H1 (cell line): ENCODE measurements around the gene FARS2. TPM values are rescaled to one million over a fixed set of nuclear protein-coding genes. Genes with fewer than 3 reads are reported as not detected.

Experiments used
- CTCF ChIA-PET: fragments of 300-600 bp; sonication (Branson Sonifier 250); formaldehyde crosslinking; loops from one replicate; lab custom pipeline; 2021; ENCODE audit not compliant: partially characterized antibody; lab: Charles Lee
- POLR2A ChIA-PET: fragments of 300-600 bp; sonication (Branson Sonifier 250); formaldehyde crosslinking; loops from one replicate; lab custom pipeline; 2021; ENCODE audit warnings: inconsistent platforms; ENCODE audit not compliant: partially characterized antibody; lab: Charles Lee
- DNase-seq, 2 experiments: peaks; one replicate each; pipeline versions ENCODE4 v3.0.0 to v3.0.0-alpha.2; 2010 to 2022; ENCODE audit warnings: low spot score in 2 of 2, low read depth in 1 of 2, mixed read lengths in 1 of 2
- FAIRE-seq: peaks from 2 replicates; lab custom pipeline; 2011; peaks lifted over from hg19 to GRCh38; lab: Jason Lieb, UNC
- H2AFZ ChIP-seq: 2 replicates; pipeline ENCODE4 v1.8.1; 2012; ENCODE audit warnings: low read length, inconsistent platforms
- H2AK5ac ChIP-seq: 2 replicates; pipeline ENCODE4 v1.6.1; 2013; ENCODE audit warnings: low read depth, low read length
- H2BK120ac ChIP-seq: replicated peaks from 2 replicates; pipeline ENCODE3; 2013; ENCODE audit warnings: low read depth, low read length, inconsistent platforms
- H2BK12ac ChIP-seq: 2 replicates; pipeline ENCODE4 v1.6.1; 2013; ENCODE audit warnings: low read depth, low read length
- H2BK15ac ChIP-seq: 2 replicates; pipeline ENCODE4 v1.6.1; 2013; ENCODE audit warnings: low read length
- H2BK20ac ChIP-seq: 2 replicates; pipeline ENCODE4 v1.6.1; 2013; ENCODE audit warnings: low read length
- H2BK5ac ChIP-seq: 2 replicates; pipeline ENCODE4 v1.6.1; 2013; ENCODE audit warnings: low read depth, low read length
- H3K14ac ChIP-seq: 2 replicates; pipeline ENCODE4 v1.6.1; 2013; ENCODE audit warnings: inconsistent platforms; ENCODE audit not compliant: insufficient read length
- H3K18ac ChIP-seq: 2 replicates; pipeline ENCODE4 v1.6.1; 2013; ENCODE audit warnings: low read length; ENCODE audit errors: extremely low read depth
- H3K23ac ChIP-seq: 2 replicates; pipeline ENCODE4 v1.6.1; 2013; ENCODE audit warnings: inconsistent platforms; ENCODE audit not compliant: insufficient read length
- H3K23me2 ChIP-seq: 2 replicates; pipeline ENCODE4 v1.6.1; 2013; ENCODE audit warnings: low read depth, low read length
- H3K27ac ChIP-seq: 2 replicates; pipeline ENCODE4 v1.6.1; 2011; ENCODE audit warnings: low read depth, low read length, inconsistent platforms
- H3K27me3 ChIP-seq, 4 experiments: replicated peaks in 1 of 4; 1 replicate in 1 of 4; 2 replicates in 3 of 4; pipeline versions ENCODE4 v1.6.1 to v1.8.1; 2011 to 2013; ENCODE audit warnings: low read length in 3 of 4, mild to moderate bottlenecking in 3 of 4, inconsistent platforms in 2 of 4, mixed read lengths in 2 of 4, moderate library complexity in 1 of 4; ENCODE audit not compliant: control insufficient read depth in 3 of 4, insufficient read depth in 3 of 4; ENCODE audit errors: extremely low read depth in 1 of 4
- H3K36me3 ChIP-seq, 4 experiments: 2 replicates each; pipeline versions ENCODE4 v1.6.1 to v1.8.1; 2011 to 2013; ENCODE audit warnings: mild to moderate bottlenecking in 4 of 4, low read length in 3 of 4, moderate library complexity in 2 of 4, control low read depth in 1 of 4, inconsistent platforms in 1 of 4; ENCODE audit not compliant: insufficient read depth in 4 of 4, control insufficient read depth in 2 of 4
- H3K4ac ChIP-seq: replicated peaks from 2 replicates; pipeline ENCODE3; 2013; ENCODE audit warnings: low read length, low read depth, mixed read lengths, inconsistent platforms; ENCODE audit not compliant: insufficient read length
- H3K4me1 ChIP-seq, 4 experiments: replicated peaks in 1 of 4; 1 replicate in 1 of 4; 2 replicates in 3 of 4; pipeline versions ENCODE4 v1.6.1 to v1.8.1; 2011 to 2013; ENCODE audit warnings: low read length in 3 of 4, inconsistent platforms in 2 of 4, mixed read lengths in 1 of 4; ENCODE audit not compliant: insufficient read depth in 4 of 4, control insufficient read depth in 3 of 4
- H3K4me2 ChIP-seq, 2 experiments: 2 replicates each; pipeline versions ENCODE4 v1.6.1 to v1.8.1; 2011 to 2013; ENCODE audit warnings: low read depth in 2 of 2, low read length in 2 of 2, control low read depth in 1 of 2, inconsistent platforms in 1 of 2, mild to moderate bottlenecking in 1 of 2; ENCODE audit not compliant: insufficient read depth in 1 of 2
- H3K4me3 ChIP-seq, 4 experiments: fragments of 200-600, 300-600 bp in 1 of 4; sonication (generic), shearing (Covaris generic), sonication (Bioruptor Twin) in 1 of 4; 2 replicates each; pipeline versions ENCODE4 v1.5.1 to v1.8.1; 2011 to 2016; ENCODE audit warnings: low read length in 4 of 4, low read depth in 3 of 4, control low read depth in 2 of 4, inconsistent platforms in 2 of 4, mild to moderate bottlenecking in 2 of 4, mixed read lengths in 1 of 4, moderate library complexity in 1 of 4; ENCODE audit not compliant: insufficient read depth in 2 of 4; ENCODE audit errors: extremely low read depth in 1 of 4
- H3K56ac ChIP-seq: replicated peaks from 2 replicates; pipeline ENCODE3; 2013; ENCODE audit warnings: low read depth, mild to moderate bottlenecking, mixed read lengths, low read length, inconsistent platforms; ENCODE audit not compliant: insufficient read length
- H3K79me1 ChIP-seq: 2 replicates; pipeline ENCODE4 v1.6.1; 2013; ENCODE audit warnings: low read depth, low read length, control low read depth
- H3K79me2 ChIP-seq, 2 experiments: 2 replicates each; pipeline versions ENCODE4 v1.6.1 to v1.8.1; 2012 to 2013; ENCODE audit warnings: low read length in 2 of 2, mild to moderate bottlenecking in 2 of 2, inconsistent platforms in 1 of 2; ENCODE audit not compliant: insufficient read depth in 2 of 2, control insufficient read depth in 1 of 2
- H3K9ac ChIP-seq, 4 experiments: replicated peaks in 1 of 4; 1 replicate in 1 of 4; 2 replicates in 3 of 4; pipeline versions ENCODE4 v1.6.1 to v1.8.1; 2011 to 2013; ENCODE audit warnings: low read depth in 3 of 4, low read length in 3 of 4, control low read depth in 2 of 4, mild to moderate bottlenecking in 2 of 4, moderate library complexity in 2 of 4, inconsistent platforms in 1 of 4; ENCODE audit errors: extremely low read depth in 1 of 4
- H3K9me3 ChIP-seq, 2 experiments: 2 replicates each; pipeline versions ENCODE4 v1.6.1 to v1.8.1; 2012 to 2013; ENCODE audit warnings: mild to moderate bottlenecking in 2 of 2, moderate library complexity in 2 of 2, control low read depth in 1 of 2, inconsistent platforms in 1 of 2, low read depth in 1 of 2, low read length in 1 of 2, mixed read lengths in 1 of 2; ENCODE audit not compliant: insufficient read depth in 2 of 2
- H4K20me1 ChIP-seq, 2 experiments: replicated peaks in 1 of 2; 2 replicates each; pipeline versions ENCODE3 to v1.8.1; 2011 to 2013; ENCODE audit warnings: inconsistent platforms in 2 of 2, low read length in 2 of 2, mild to moderate bottlenecking in 1 of 2; ENCODE audit not compliant: insufficient read depth in 2 of 2, control insufficient read depth in 1 of 2
- H4K5ac ChIP-seq: 2 replicates; pipeline ENCODE4 v1.6.1; 2013; ENCODE audit warnings: low read length, low read depth, mixed read lengths, inconsistent platforms; ENCODE audit not compliant: insufficient read length
- H4K8ac ChIP-seq: 2 replicates; pipeline ENCODE4 v1.8.0; 2013; ENCODE audit warnings: mild to moderate bottlenecking, moderate library complexity, low read length, inconsistent platforms; ENCODE audit not compliant: insufficient read depth; ENCODE audit errors: extremely low read depth
- H4K91ac ChIP-seq: replicated peaks from 2 replicates; pipeline ENCODE3; 2013; ENCODE audit warnings: low read length, mixed read lengths, inconsistent platforms; ENCODE audit not compliant: insufficient read length
- BACH1 ChIP-seq: IDR thresholded peaks from 2 replicates; pipeline ENCODE4 v1.6.1; 2012; ENCODE audit warnings: low read length, improper control_type of control experiment
- BRCA1 ChIP-seq: IDR thresholded peaks from 2 replicates; pipeline ENCODE4 v1.6.1; 2012; ENCODE audit warnings: low read depth, low read length, improper control_type of control experiment
- CHD1 ChIP-seq: IDR thresholded peaks from 2 replicates; pipeline ENCODE4 v1.6.1; 2012; ENCODE audit warnings: low read depth, low read length, improper control_type of control experiment
- KDM1A ChIP-seq: fragments of 200-600, 300-600 bp; sonication (generic); IDR thresholded peaks from 2 replicates; pipeline ENCODE4 v1.7.1; 2016; ENCODE audit warnings: mild to moderate bottlenecking, low read length, borderline replicate concordance
- KDM4A ChIP-seq: IDR thresholded peaks from one replicate; pipeline ENCODE4 v1.7.1; 2012; ENCODE audit warnings: low read depth, mild to moderate bottlenecking, moderate library complexity, low read length, inconsistent platforms; ENCODE audit not compliant: severe bottlenecking
- RNF2 ChIP-seq: fragments of 200-900, 300-1000 bp; sonication (generic); IDR thresholded peaks from 2 replicates; pipeline ENCODE4 v1.7.1; 2016; ENCODE audit warnings: borderline replicate concordance, low read depth, mild to moderate bottlenecking, antibody characterized with exemption, low read length; ENCODE audit not compliant: poor library complexity, severe bottlenecking; ENCODE audit errors: missing control alignments
- SAP30 ChIP-seq: fragments of 300-600 bp; sonication (generic); IDR thresholded peaks from 2 replicates; pipeline ENCODE4 v1.7.1; 2012; ENCODE audit warnings: low read length, moderate library complexity, mild to moderate bottlenecking, inconsistent platforms; ENCODE audit not compliant: insufficient read depth, insufficient replicate concordance
- SP2 ChIP-seq: IDR thresholded peaks from 2 replicates; pipeline ENCODE4 v1.6.1; 2012; ENCODE audit warnings: mild to moderate bottlenecking, low read length, inconsistent platforms
- SUZ12 ChIP-seq: fragments of 200-600 bp; sonication (generic); IDR thresholded peaks from 2 replicates; pipeline ENCODE4 v1.6.1; 2012; ENCODE audit warnings: mild to moderate bottlenecking, inconsistent platforms, low read length, moderate library complexity, mixed read lengths
- TBP ChIP-seq: IDR thresholded peaks from 2 replicates; pipeline ENCODE4 v1.6.1; 2011; ENCODE audit warnings: low read depth, low read length, improper control_type of control experiment
- WGBS, 2 experiments: shearing (Covaris generic) in 1 of 2; methylation state at CpG; one replicate each; pipeline versions ENCODE4 v1.1.6 to v1.1.7; 2013 to 2015; ENCODE audit warnings: low lambda C conversion rate in 2 of 2, mixed read lengths in 2 of 2, inconsistent platforms in 1 of 2, low coverage in 1 of 2, missing lambda C conversion rate in 1 of 2; ENCODE audit not compliant: insufficient replicate concordance in 2 of 2, insufficient coverage in 1 of 2, insufficient read length in 1 of 2; ENCODE audit errors: extremely low coverage in 1 of 2, missing lambda C conversion rate in 1 of 2; 5-methylcytosine and 5-hydroxymethylcytosine counted together
- polyA plus RNA-seq, 7 experiments: library from polyadenylated mRNA; depleted of rRNA in 3 of 7; stranded (reverse) in 5 of 7; unstranded in 2 of 7; fragments of >200 nt in 5 of 7; fragments of 200-250 nt in 2 of 7; gene quantifications; 1 replicate in 5 of 7; 2 replicates in 1 of 7; 4 replicates in 1 of 7; pipeline versions ENCODE4 v1.2.1 to v1.2.3, GENCODE V29; 2011 to 2013; ENCODE audit warnings: missing spikeins in 2 of 7, mixed read lengths in 2 of 7
- total RNA-seq: library from RNA; stranded (reverse); fragmentation: NEBNext Ultra II Directional; extraction: Animal tissue kit (Norgen Biotek cat#: 25700); gene quantifications from 2 replicates; pipeline ENCODE4 v1.2.1, GENCODE V29; 2021

Gene FARS2
- total and polyA plus RNA-seq, 2 of the 8 experiments (the other 6 are each of a cell fraction or from before 2014, with no cell fraction given): 11.7 to 14.4 TPM

DNA sequence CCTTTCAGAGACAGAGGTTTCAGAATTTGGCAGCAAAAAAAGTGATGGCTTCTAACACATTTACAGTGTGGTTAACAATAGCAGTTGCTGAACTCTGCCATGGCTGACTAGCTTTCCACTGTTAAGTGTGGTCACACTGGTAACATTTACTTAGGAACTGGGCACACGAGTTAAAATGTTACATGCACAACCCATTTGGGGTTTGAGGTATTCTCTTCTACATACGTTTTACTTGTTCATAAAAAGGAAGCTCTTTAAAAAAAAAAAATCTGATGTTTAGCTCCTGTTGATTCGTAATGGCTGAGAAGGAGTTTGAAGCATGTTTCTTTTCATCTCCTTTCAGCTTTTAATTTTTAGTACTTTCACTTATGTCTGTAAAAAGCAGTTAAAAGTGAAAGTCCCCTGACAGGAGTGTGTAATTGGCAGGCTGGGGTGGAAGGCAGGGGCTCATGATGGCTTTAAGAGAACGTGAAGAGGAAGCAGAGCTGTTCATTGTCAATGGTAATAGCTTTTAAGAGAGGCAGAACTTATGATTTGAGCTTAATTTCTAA is 245.9 kb downstream of the FARS2 start:
- FAIRE-seq: no peak
- POLR2A ChIA-PET: interaction anchor here (1.8 kb wide), 1 partner anchor 9 kb away, joined by 3 read pairs; no protein-coding TSS in a partner anchor

More for the DNA sequence above, 245.9 kb downstream of the FARS2 start:
- Histone ChIP-seq H3K4me1 (peaks cover 2 to 8% (median 6%) of the 10 kb centered on the region in 4 experiments), H2BK120ac (no peak overlapping the region), H3K79me2 (no peaks in the 10 kb centered on the region), H2BK20ac (no peak overlapping the region), H2BK15ac (no peak overlapping the region), H4K5ac (no peak overlapping the region), H3K27me3 (no peaks in the 10 kb centered on the region), H2AK5ac (no peak overlapping the region), H3K9me3 (no peaks in the 10 kb centered on the region), H3K79me1 (no peaks in the 10 kb centered on the region), H4K8ac (no peak overlapping the region), H4K20me1 (no peaks in the 10 kb centered on the region), H2BK12ac (no peak overlapping the region), H3K36me3 (no peaks in the 10 kb centered on the region), H4K91ac (no peak overlapping the region), H2AFZ (no peak overlapping the region), H3K18ac (no peak overlapping the region), H3K56ac (no peak overlapping the region), H3K4me3 (no peak overlapping the region), H3K27ac (no peak overlapping the region), H3K14ac (no peak overlapping the region), H2BK5ac (no peak overlapping the region), H3K23ac (no peak overlapping the region), H3K4me2 (no peak overlapping the region), H3K23me2 (no peaks in the 10 kb centered on the region), H3K9ac (no peak overlapping the region), H3K4ac (no peak overlapping the region)
- 91% methylated on average over 4 of the region's 4 CpGs; no CpG with 5 or more reads in 1 of the 2 experiments for WGBS, 2 experiments
- DNase-seq: no peak
- TF ChIP-seq BACH1 (no peak), KDM1A (no peak), TBP (no peak), RNF2 (no peak), SAP30 (no peak), SUZ12 (no peak), CHD1 (no peak), KDM4A (no peak), BRCA1 (no peak), SP2 (no peak)
- CTCF ChIA-PET: interaction anchor here (0.7 to 2.6 kb wide), 10 partner anchors 9 to 164 kb away, joined by 3 to 6 read pairs (median 4); no protein-coding TSS in a partner anchor
